ENCODE results near the gene OR6C70.
"Not testable (repeated sequence)": the region's sequence is repeated elsewhere in the genome, so short reads cannot be mapped to it uniquely, and the experiment has no call there.

OR6C70 gene

DNA sequence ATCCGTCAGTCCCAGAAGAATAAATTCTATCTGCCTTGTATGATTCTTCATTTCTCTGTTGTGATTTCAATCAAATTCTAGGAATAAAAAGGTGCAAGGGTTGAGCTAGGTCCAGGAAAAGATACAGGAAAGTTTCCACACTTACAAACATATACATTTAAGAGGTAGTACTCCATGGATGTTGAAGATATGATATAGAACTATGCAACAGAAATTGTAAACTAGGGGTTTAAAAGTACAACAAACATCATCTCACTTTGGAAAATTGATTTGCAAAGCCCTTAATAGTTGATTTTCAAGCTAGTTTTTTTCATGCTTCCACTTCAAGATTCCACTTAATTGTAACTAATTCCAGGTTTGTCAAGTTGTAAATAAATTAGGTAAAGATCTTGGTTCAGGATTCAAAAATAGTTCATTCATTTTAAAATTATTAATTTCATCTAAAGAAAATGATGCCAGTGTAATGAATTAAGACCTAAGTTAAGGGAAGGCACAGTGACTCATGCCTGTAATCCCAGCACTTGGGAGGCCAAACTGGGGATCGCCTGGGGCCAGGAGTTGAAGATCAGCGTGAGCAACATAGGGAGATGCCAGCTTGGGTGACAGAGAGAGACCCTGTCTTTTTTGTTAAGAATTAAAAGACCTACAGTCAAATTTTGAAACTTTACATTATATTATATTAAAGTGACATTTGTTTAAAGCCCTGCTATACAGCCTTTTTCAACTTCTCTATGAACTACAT lies at the start of gene OR6C70:
Gene OR6C70 (minus strand): TSS at position 51 of the 742 bp plus-strand sequence. CDS start 0 bp downstream, at position 51.
- no peak for FAIRE-seq

DNA sequence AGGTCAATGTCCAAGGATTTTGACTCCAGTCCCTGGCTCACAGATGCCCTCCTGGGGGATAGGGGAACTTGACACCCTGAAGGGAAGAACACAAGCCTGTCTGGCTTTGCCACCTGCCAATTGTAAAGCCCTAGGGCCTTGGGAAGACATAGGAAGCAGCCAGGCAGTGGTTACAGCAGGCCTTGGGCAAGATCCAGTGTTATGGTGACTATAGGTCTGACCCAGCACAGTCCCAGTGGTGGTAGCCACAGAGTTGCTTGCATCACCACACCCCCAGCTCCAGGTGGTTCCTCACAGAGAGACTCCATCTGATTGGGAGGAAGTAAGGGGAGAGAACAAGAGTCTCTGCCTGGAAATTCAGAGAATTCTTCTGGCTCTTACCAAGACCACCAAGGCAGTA lies 46.5 kb upstream of the OR6C70 start:
- no peak for FAIRE-seq

- no peak for FAIRE-seq
These were observed 45.8 kb upstream of the OR6C70 start for GRCh38 chr12:55515696-55516095.

DNA sequence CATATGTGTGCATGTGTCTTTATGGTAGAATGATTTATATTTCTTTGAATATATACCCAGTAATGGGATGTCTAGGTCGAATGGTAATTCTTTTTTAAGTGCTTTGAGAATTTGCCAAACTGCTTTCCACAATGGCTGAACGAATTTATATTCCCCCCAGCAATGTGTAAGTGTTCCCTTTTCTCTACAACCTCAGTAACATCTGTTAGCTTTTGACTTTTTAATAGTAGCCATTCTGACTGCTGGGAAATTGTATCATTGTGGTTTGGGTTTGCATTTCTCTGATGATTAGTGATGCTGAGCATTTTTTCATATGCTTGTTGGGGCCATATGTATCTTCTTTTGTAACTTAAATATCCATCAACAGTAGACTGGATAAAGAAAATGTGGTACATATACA lies 31.7 kb upstream of the OR6C70 start:
- FAIRE-seq, result no peak

DNA sequence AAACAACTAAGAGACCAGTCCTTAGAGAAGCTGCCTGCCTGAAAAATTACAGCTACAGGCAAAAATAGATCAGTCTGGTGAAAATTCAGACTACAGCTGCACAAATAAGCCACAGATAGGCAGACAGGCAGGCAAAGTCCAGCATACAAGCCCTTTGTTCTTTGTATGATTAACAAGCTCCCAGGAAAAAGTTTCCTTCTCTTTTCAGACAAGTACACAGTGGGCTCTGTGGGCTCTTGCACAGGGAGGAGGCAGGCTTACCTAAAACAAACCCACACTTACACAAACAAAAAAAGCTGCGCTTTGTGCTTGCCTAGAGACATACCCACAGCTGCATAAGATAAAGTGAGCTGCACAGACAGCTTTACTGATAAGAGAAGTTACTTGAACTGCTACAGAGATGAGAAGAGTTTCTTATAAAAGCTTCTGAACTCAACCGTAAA lies 29.9 kb upstream of the OR6C70 start:
- no peak for FAIRE-seq

DNA sequence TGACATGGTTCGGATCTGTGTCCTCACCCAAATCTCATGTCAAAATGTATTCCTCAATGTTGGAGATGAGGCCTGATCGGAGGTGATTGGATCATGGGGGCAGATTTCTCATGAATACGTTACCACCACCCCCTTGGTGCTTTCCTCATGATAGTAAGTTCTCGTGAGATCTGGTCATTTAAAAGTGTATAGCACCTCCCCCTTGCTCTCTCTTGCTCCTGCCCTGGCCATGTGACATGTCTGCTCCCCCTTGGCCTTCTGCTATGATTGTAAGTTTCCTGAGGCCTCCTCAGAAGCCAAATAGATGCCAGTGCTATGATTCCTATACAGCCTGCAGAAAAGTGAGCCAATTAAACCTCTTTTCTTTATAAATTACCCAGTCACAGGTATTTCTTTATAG lies 29.3 kb upstream of the OR6C70 start:
- no peak for FAIRE-seq

GRCh38 chr12:55495490-55495889 lies 25.6 kb upstream of the OR6C70 start:
- FAIRE-seq, result no peak

DNA sequence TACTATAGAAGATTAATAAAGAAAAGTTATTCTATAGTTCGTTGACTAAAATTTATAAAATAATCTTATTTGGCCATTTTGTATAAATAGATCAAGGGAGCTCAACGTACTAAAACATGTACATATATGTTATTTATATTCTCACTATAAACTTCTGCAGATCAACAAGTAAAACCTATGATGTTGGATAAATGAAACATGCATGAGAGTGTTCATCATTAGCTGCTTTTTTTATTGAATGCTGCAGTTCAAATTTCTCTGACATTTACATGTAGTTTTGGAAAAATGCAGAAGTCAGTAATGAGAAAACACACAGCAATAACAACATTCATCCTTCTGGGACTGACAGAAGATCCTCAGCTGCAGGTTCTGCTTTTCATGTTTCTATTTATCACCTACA lies 22.1 kb upstream of the OR6C70 start, which contains the start of gene OR6C68:
Gene OR6C68 (plus strand): TSS at position 301 of the 400 bp plus-strand sequence. CDS start 0 bp downstream, at position 301.
- FAIRE-seq, result no peak

DNA sequence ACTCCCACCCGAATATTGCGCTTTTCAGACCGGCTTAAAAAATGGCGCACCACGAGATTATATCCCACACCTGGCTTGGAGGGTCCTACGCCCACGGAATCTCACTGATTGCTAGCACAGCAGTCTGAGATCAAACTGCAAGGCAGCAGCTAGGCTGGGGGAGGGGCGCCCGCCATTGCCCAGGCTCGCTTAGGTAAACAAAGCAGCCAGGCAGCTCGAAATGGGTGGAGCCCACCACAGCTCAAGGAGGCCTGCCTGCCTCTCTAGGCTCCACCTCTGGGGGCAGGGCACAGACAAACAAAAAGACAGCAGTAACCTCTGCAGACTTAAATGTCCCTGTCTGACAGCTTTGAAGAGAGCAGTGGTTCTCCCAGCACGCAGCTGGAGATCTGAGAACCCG lies 14.3 kb upstream of the OR6C70 start:
- not testable (repeated sequence) for FAIRE-seq

DNA sequence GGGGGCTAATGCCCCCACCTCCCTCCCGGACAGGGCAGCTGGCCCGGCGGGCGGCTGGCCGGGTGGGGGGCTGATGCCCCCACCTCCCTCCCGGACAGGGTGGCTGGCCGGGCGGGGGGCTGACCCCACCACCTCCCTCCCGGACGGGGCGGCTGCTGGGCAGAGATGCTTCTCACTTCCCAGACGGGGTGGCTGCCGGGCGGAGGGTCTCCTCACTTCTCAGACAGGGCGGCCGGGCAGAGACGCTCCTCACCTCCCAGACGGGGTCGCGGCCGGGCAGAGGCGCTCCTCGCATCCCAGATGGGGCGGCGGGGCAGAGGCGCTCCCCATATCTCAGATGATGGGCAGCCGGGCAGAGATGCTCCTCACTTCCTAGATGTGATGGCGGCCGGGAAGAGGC lies 9.2 kb upstream of the OR6C70 start:
- FAIRE-seq, result not testable (repeated sequence)

- no peak for FAIRE-seq
These were observed 2.3 kb upstream of the OR6C70 start for GRCh38 chr12:55472264-55472663.

- no peak for FAIRE-seq
These were observed 647 bp downstream of the OR6C70 start for GRCh38 chr12:55469291-55469690.

DNA sequence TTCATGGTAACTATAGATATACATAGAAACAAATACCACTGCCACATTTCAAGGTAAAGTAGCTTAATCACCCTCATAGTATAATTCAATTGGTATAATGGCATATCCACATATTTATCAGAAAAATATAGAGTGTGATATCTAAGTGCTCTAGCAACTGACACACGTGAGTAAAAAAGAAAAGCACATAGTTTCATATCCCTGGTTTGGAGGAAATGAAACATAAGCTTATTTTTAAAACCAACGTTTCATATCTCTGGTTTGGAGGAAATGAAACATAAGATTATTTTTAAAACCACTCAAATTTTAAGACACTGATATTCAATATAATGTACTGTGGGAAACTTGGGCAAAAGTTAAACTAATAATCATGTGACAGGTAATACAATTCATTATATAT lies 2.1 kb downstream of the OR6C70 start:
- FAIRE-seq, result no peak

DNA sequence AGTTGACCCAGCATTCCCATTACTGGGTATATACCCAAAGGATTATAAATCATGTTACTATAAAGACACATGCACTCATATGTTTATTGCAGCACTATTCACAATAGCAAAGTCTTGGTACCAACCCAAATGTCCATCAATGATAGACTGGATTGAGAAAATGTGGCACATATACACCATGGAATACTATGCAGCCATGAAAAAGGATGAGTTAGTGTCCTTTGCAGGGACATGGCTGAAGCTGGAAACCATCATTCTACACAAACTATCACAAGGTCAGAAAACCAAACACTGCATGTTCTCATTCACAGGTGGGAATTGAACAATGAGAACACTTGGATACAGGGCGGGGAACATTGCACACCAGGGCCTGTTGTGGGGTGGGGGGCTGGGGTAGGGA lies 5.0 kb downstream of the OR6C70 start:
- not testable (repeated sequence) for FAIRE-seq

GRCh38 chr12:55448825-55449224 lies 21.1 kb downstream of the OR6C70 start:
- no peak for FAIRE-seq

- no peak for FAIRE-seq
These were observed 23.6 kb downstream of the OR6C70 start for GRCh38 chr12:55446326-55446725.

GRCh38 chr12:55445357-55445756 lies 24.6 kb downstream of the OR6C70 start:
- no peak for FAIRE-seq

- FAIRE-seq, result no peak
These were observed 26.2 kb downstream of the OR6C70 start, which contains the start of gene OR6C2 for GRCh38 chr12:55443776-55444175. Gene OR6C2 (plus strand): TSS chr12:55444076. CDS start chr12:55452214, 8,138 bp downstream.

DNA sequence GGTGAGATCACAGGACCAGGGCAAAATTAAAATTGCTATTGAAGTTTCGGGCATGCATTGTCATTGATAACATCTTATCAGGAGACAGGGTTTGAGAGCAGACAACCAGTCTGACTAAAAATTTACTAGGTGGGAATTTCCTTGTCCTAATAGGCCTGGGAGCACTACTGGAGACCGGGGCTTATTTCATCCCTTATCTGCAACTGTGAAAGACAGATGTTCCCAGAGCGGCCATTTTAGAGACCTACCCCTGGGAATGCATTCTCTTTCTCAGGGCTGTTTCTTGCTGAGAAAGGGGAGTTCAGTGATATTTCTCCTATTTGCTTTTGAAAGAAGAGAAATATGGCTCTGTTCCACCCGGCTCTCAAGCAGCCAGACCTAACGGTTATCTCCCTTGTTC lies 28.7 kb downstream of the OR6C70 start:
- FAIRE-seq, result not testable (repeated sequence)

DNA sequence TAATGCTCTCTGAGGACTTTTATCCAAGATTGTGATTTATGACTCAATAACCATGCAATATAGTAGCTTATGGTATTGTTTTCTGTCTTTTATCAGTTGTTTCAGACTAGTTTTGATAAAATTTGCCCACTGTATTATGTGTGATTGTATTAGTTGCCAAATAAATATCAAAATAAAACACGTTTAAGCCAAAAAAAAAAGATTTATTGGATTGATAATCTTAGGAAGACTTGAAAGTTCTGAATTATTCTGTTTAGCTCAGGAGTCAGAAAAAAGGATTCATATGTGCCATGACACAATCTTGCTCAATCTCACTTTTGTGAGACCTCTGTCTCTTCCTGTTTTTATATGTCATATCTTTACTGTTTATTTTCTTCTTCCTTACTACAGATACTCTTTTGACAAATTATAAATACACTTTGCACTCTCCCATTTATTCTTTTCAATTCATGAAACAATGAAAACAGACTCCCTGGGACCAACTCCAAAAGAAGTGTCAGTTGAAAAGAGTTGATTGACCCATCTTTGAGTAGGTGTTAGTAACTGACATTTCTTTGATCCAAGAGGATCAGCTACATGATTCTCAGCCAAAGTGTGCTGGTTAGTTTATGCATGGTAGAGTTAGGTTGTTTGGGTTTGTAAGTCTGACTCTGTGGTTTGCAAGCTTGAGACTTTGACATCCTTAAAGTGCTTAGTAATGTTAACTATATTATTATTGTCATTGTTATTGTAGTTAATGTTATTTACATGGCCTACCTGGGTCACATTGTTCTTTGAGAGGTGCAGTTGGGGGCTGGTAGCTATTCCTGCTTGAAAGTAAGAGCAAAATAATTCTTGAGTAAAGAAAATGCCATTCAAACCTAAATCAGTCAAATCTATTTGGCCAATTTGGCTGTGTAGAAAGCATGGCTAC lies 41.4 kb downstream of the OR6C70 start:
- no peak for FAIRE-seq

- FAIRE-seq, result no peak
These were observed 44.0 kb downstream of the OR6C70 start, which contains the start of gene OR6C76 for GRCh38 chr12:55425954-55426353. Gene OR6C76 (plus strand): TSS chr12:55426254. CDS start chr12:55426254, 0 bp downstream.

GRCh38 chr12:55420307-55420962 lies 49.5 kb downstream of the OR6C70 start:
- FAIRE-seq, result no peak
